Small intestine (tissue), 7 donors: ENCODE data around the gene MCCC1. TPM values are rescaled to one million over a fixed set of nuclear protein-coding genes. Genes with fewer than 3 reads are reported as not detected.
A peak's percentile ranks its signal among the peaks of the same experiment; 100 is the strongest.

ENCODE experiments used
- DNase-seq, 2 donors: peaks; one replicate each; pipeline versions ENCODE4 v3.0.0 to v3.0.0-alpha.2; 2013
- FAIRE-seq: peaks from 2 replicates; lab custom pipeline; 2012; peaks lifted over from hg19 to GRCh38; lab: Jason Lieb, UNC
- H3K27ac ChIP-seq, 3 donors: one replicate each; pipeline ENCODE4 v1.5.1; 2013; ENCODE audit warnings: low read length in 2 of 3, mild to moderate bottlenecking in 2 of 3, control low read depth in 1 of 3, inconsistent platforms in 1 of 3, low read depth in 1 of 3, moderate library complexity in 1 of 3
- H3K27me3 ChIP-seq, 3 donors: one replicate each; pipeline ENCODE4 v1.6.1; 2013; ENCODE audit warnings: low read length in 3 of 3, inconsistent platforms in 1 of 3; ENCODE audit not compliant: control insufficient read depth in 3 of 3, insufficient read depth in 3 of 3
- H3K36me3 ChIP-seq, 3 donors: one replicate each; pipeline ENCODE4 v1.6.1; 2013; ENCODE audit warnings: low read length in 3 of 3, inconsistent platforms in 1 of 3, low read depth in 1 of 3, mild to moderate bottlenecking in 1 of 3, moderate library complexity in 1 of 3; ENCODE audit not compliant: control insufficient read depth in 3 of 3, insufficient read depth in 2 of 3
- H3K4me1 ChIP-seq, 3 donors: one replicate each; pipeline ENCODE4 v1.6.1; 2013; ENCODE audit warnings: low read length in 2 of 3, inconsistent platforms in 1 of 3, low read depth in 1 of 3, mild to moderate bottlenecking in 1 of 3, moderate library complexity in 1 of 3; ENCODE audit not compliant: control insufficient read depth in 3 of 3, insufficient read depth in 2 of 3
- H3K4me3 ChIP-seq, 3 donors: one replicate each; pipeline ENCODE4 v1.5.1; 2013; ENCODE audit warnings: low read length in 3 of 3, control low read depth in 1 of 3, inconsistent platforms in 1 of 3, low read depth in 1 of 3, mild to moderate bottlenecking in 1 of 3, moderate library complexity in 1 of 3
- H3K9me3 ChIP-seq, 2 donors: one replicate each; pipeline ENCODE4 v1.6.1; 2013; ENCODE audit warnings: low read depth in 1 of 2, low read length in 1 of 2; ENCODE audit not compliant: control insufficient read depth in 2 of 2, insufficient read depth in 1 of 2
- WGBS, 3 donors: extraction: QIAGEN DNeasy Blood & Tissue Kit; methylation state at CpG; one replicate each; pipeline ENCODE4 v1.1.7; 2013; 5-methylcytosine and 5-hydroxymethylcytosine counted together
- polyA plus RNA-seq, 4 donors: library from polyadenylated mRNA; stranded (reverse) in 3 of 4; unstranded in 1 of 4; fragments of 200-250 nt in 3 of 4; fragments of 120-200 nt in 1 of 4; gene quantifications; one replicate each; pipeline versions ENCODE4 v1.2.1 to v1.2.3, GENCODE V29; 2013
- donor health status: healthy with polysubstance abuse.
- donor health status: control.
- donor health status: control.
- donor health status: Bipolar disorder and iron deficiency.
- donor health status: healthy.

Gene MCCC1
- polyA plus RNA-seq, 4 donors = 22.6 to 31.0 (median 28.4) TPM

DNA sequence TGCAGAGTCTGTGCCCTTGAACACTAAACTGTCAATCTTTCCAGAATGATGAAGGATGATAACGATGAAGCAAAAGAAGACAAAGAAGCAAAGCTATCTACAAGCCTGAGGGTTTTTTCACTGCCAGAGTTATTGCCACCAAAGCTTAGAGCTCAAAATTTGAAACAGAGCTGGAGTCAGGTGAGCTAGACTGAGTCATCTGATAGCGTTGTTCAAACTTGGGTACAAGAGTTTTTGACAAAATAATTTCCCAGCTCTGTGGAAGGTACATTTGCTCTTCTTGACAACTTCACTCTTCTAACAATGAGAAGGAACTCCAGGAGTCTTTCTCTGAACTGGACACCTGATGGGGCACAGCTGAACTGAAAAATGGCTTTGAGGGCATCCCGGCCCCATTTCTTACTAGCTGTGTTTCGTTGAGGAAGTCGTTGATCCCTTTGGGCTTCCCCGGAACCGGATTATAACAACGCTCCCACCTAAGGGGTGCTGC lies 715 bp downstream of the MCCC1 start:
- Histone ChIP-seq H3K4me1 (peaks cover 0 to 3% (median 0%) of the 10 kb centered on the region in 3 donors), H3K9me3 (no peaks in the 10 kb centered on the region)
- DNase-seq = peak in 1 of 2 donors; percentile 35

DNA sequence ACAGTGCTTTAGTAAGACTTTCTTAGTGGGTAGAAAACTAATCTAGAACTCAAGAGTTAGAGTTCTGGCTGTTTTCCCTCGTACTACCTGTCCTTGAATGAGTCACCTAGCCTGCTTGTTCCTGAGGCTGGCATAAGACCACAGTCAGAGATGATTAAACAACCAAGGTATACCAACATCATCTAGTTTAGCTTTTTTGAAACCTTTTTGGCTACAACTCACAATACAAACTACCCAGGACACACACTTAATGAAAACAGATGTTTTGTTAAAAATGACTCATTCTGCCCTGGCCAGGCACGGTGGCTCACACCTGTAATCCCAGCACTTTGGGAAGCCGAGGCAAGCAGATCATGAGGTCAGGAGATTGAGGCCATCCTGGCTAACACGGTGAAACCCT lies 4.6 kb downstream of the MCCC1 start:
- DNase-seq (no peak), FAIRE-seq (no peak)
- no peak overlapping the region for H3K4me3 ChIP-seq
- H3K4me1 ChIP-seq = peaks cover 0 to 3% (median 0%) of the 10 kb centered on the region in 3 donors
- H3K36me3 ChIP-seq = peaks cover 0 to 19% (median 2%) of the 10 kb centered on the region in 3 donors
- no peaks in the 10 kb centered on the region for H3K27me3 ChIP-seq
- H3K9me3 ChIP-seq = no peaks in the 10 kb centered on the region
- 75 to 87% (median 77%) methylated on average over 4 of the region's 4 CpGs for WGBS, 3 donors
- H3K27ac ChIP-seq = no peak overlapping the region

More for the DNA sequence above, 715 bp downstream of the MCCC1 start:
- Histone ChIP-seq H3K27ac (peak overlapping the region in 2 of 3 donors; percentile 84 to 95), H3K36me3 (peaks cover 0 to 2% (median 0%) of the 10 kb centered on the region in 3 donors), H3K4me3 (peak overlapping the region; percentile 90 to 93 (median 92)), H3K27me3 (no peaks in the 10 kb centered on the region)
- no peak for FAIRE-seq
- 3 to 5% (median 4%) methylated on average over 8 of the region's 8 CpGs for WGBS, 3 donors

DNA sequence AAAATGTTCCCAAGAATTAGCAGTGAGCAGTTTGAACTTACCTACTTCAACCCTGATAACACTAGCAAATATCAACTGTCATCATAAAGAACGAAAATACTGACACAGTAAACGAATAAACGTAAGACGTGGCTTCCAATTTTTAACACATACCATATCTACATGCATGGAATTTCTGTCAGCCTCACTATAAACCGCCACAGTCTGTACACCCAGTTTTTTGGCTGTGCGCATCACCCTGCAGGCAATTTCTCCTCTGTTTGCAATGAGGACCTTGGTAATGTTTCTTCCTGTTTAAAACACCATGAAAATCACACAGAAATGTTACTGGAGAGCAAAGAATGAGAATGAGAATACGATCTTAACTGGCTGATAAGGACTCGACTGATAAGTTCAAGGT lies 7.0 kb downstream of the MCCC1 start:
- no peak overlapping the region for H3K27ac ChIP-seq
- DNase-seq (no peak), FAIRE-seq (no peak)
- no peaks in the 10 kb centered on the region for H3K4me1 ChIP-seq
- no peaks in the 10 kb centered on the region for H3K27me3 ChIP-seq
- H3K36me3 ChIP-seq = peaks cover 0 to 33% (median 5%) of the 10 kb centered on the region in 3 donors
- H3K9me3 ChIP-seq = no peaks in the 10 kb centered on the region
- H3K4me3 ChIP-seq = no peak overlapping the region
- WGBS, 3 donors = 94 to 97% (median 95%) methylated on average over 8 of the region's 8 CpGs

DNA sequence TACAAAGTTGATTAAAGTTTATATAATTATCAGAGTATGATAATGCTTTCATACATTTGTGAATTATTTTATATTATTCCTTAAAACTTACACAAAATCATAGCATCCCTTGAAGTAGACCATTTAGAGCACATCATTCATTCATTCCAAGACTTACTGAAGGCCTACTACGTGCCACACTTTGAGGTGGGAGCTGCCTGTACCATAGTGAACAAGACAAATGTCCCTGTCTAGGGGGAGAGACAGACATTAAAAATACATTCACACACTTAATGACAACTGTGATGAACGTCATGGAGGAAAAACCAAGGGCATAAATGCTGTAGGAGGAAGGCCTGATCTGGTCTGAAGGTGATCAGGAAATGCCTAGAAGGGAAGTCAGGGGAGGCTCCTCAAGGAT lies 12.1 kb downstream of the MCCC1 start:
- no peak for FAIRE-seq
- H3K36me3 ChIP-seq = peaks cover 3 to 50% (median 5%) of the 10 kb centered on the region in 3 donors
- no peak overlapping the region for H3K27ac ChIP-seq
- H3K27me3 ChIP-seq = no peaks in the 10 kb centered on the region
- no peaks in the 10 kb centered on the region for H3K9me3 ChIP-seq
- no peak overlapping the region for H3K4me3 ChIP-seq
- DNase-seq = no peak
- WGBS, 3 donors = 79 to 88% (median 86%) methylated on average over 2 of the region's 2 CpGs
- H3K4me1 ChIP-seq = no peaks in the 10 kb centered on the region

DNA sequence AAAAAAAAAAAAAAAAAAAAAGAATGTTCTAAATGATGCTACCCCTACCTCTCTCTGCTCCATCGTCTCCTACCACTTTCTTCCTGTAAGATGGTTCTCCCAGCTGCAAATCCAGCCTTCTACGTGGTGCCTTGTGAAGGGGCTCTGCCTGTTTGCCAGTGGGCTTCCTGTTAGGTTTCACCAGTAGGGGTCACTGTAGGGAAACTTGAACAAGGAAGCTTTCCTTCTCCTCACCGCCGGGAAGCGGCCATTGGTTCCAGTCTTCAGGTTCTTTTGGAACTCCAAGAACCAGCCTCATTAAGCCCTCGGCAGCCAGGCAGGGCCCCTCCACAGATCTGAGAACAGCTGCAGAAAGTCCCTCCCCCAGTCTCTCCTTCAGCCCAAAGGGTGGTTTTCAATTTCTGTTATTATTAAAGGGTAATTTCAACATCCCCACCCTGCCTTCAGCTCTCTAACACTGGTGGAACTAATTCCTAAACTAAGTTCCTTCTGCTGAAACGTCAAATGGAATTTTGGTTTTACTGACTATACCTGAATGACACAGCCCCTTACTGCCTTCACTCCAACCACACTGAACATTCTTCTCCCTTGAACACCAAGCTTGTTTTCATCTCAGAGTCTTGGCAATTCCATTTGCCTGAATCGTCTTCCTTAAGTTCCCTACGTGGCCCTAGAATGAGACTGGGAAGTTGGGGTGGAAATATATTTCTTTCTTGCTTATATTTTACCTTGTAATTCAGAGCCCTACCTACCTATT lies 13.5 kb downstream of the MCCC1 start:
- Histone ChIP-seq H3K27me3 (no peaks in the 10 kb centered on the region), H3K4me1 (no peaks in the 10 kb centered on the region), H3K4me3 (no peak overlapping the region), H3K27ac (no peak overlapping the region), H3K9me3 (no peaks in the 10 kb centered on the region), H3K36me3 (peaks cover 6 to 46% (median 7%) of the 10 kb centered on the region in 3 donors)
- WGBS, 3 donors = 86 to 94% (median 87%) methylated on average over 9 of the region's 9 CpGs
- FAIRE-seq (no peak), DNase-seq (peak; percentile 11 to 13)

DNA sequence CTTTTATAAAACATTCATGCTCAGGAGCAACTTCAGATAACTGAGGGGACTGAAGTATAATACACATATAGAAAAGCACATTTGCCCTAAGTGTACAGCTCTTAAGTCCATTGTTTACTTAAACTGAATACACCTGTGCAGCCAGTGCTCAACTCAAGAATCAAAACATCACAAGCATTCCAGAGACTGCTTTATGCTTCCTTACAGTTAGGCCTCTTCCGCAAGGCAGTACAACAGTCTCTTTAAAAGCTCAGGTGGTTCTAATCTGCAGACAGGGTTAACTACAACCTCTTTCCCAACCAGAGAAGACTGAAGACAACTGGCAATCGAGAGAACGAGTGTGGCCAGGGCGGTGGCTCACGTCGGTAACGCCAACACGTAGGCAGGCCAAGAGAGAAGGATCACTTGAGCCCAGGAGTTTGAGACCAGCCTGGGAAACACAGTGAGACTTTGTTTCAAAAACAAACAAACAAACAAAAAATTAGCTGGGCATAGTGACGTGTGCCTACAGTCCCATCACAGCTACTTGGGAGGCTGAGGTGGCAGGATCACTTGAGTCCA lies 16.9 kb downstream of the MCCC1 start:
- no peak for FAIRE-seq
- peaks cover 4 to 39% (median 7%) of the 10 kb centered on the region in 3 donors for H3K36me3 ChIP-seq

DNA sequence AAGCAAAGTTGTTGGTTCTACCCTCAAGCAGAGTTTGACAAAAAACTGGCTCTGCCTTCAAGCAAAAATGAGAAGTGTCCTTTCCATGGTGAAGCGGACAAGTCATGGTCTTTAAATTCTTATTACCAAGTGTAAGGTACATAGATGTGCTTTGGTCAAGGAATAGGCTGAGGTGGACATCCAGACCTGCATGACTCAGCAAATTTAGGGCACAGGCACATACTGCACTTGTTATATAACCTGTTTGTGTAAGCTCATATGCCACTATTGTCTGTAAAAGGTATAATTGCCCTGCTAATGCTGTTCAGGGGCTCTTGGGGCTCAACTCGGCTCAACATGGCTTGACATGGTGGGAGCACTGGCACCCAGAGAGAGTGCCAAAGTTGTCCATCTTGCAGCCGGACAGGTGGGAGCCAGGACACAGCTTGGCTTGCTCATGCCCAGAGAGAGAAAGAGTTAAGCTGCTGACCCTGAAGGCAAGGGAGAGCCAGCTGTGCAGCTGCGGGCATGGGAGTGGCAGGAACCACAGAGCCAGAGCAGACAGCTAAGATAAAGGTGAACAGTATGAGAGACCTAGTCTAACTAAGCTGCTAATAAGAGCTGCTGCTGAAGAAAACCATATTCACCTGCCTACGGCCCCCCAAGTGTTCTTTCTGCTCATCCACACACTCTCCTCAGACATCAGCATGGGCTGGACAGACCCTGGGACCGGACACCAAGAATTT lies 17.7 kb downstream of the MCCC1 start:
- Histone ChIP-seq H3K9me3 (peaks cover 0 to 16% of the 10 kb centered on the region in 2 donors), H3K4me1 (no peaks in the 10 kb centered on the region), H3K27ac (no peak overlapping the region), H3K36me3 (peaks cover 4 to 36% (median 7%) of the 10 kb centered on the region in 3 donors), H3K4me3 (no peak overlapping the region), H3K27me3 (no peaks in the 10 kb centered on the region)
- 95 to 97% (median 95%) methylated on average over 6 of the region's 6 CpGs for WGBS, 3 donors
- FAIRE-seq (no peak), DNase-seq (no peak)

More for the DNA sequence above, 16.9 kb downstream of the MCCC1 start:
- Histone ChIP-seq H3K4me3 (no peak overlapping the region), H3K4me1 (no peaks in the 10 kb centered on the region), H3K9me3 (peaks cover 0 to 16% of the 10 kb centered on the region in 2 donors), H3K27ac (no peak overlapping the region), H3K27me3 (no peaks in the 10 kb centered on the region)
- WGBS, 3 donors = 95 to 97% (median 96%) methylated on average over 9 of the region's 9 CpGs
- DNase-seq = no peak

DNA sequence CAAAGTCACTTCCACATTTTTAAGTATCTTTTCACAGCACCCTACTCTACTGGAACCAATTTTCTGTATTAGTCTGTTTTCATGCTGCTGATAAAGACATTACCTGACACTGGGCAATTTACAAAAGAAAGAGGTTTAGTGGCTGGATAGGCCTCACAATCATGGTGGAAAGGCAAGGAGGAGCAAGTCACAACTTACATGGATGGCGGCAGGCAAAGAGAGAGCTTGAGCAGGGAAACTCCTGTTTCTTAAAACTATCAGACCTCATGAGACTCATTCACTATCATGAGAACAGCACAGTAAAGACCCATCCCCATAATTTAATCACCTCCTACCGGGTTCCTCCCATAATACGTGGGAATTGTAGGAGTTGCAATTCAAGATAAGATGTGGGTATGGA lies 18.7 kb downstream of the MCCC1 start:
- H3K4me3 ChIP-seq = no peak overlapping the region
- H3K36me3 ChIP-seq = peaks cover 4 to 32% (median 7%) of the 10 kb centered on the region in 3 donors
- H3K27me3 ChIP-seq = no peaks in the 10 kb centered on the region
- H3K9me3 ChIP-seq = peaks cover 0 to 17% of the 10 kb centered on the region in 2 donors
- 97 to 99% (median 99%) methylated on average over 3 of the region's 3 CpGs for WGBS, 3 donors
- H3K27ac ChIP-seq = no peak overlapping the region
- DNase-seq (no peak), FAIRE-seq (no peak)
- H3K4me1 ChIP-seq = no peaks in the 10 kb centered on the region
